Osteocyte (in vitro differentiated cells): ENCODE data around the gene AKAP8L. TPM values are rescaled to one million over a fixed set of nuclear protein-coding genes. Genes with fewer than 3 reads are reported as not detected.

ENCODE experiments used
- DNase-seq: peaks from one replicate; pipeline ENCODE4 v3.0.0; 2021; ENCODE audit warnings: mixed read lengths; ENCODE audit not compliant: unreplicated experiment; ENCODE audit errors: extremely low spot score
- H3K27ac Mint-ChIP-seq: one replicate; pipeline ENCODE4 v1.8.0; 2021; ENCODE audit warnings: mild to moderate bottlenecking, mixed read lengths; ENCODE audit not compliant: unreplicated experiment
- H3K27me3 Mint-ChIP-seq: one replicate; pipeline ENCODE4 v1.8.0; 2021; ENCODE audit warnings: mixed read lengths; ENCODE audit not compliant: unreplicated experiment
- H3K36me3 Mint-ChIP-seq: one replicate; pipeline ENCODE4 v1.8.0; 2021; ENCODE audit warnings: mixed read lengths; ENCODE audit not compliant: unreplicated experiment
- H3K4me1 Mint-ChIP-seq: one replicate; pipeline ENCODE4 v1.8.0; 2021; ENCODE audit warnings: mixed read lengths; ENCODE audit not compliant: unreplicated experiment
- H3K4me3 Mint-ChIP-seq: one replicate; pipeline ENCODE4 v1.8.0; 2021; ENCODE audit warnings: mild to moderate bottlenecking, moderate library complexity, mixed read lengths; ENCODE audit not compliant: unreplicated experiment
- H3K9me3 Mint-ChIP-seq: one replicate; pipeline ENCODE4 v1.8.0; 2021; ENCODE audit warnings: mixed read lengths; ENCODE audit not compliant: unreplicated experiment
- total RNA-seq: library from RNA; stranded (reverse); gene quantifications from 2 replicates; pipeline ENCODE4 v1.2.1, GENCODE V29; 2021
- TF ChIP-seq, protein P1 (sequence below): fragments of 200-600 bp; sonication (generic); IDR thresholded peaks from 2 replicates; pipeline ENCODE4 v1.5.0; 2021; ENCODE audit warnings: antibody characterized with exemption, mild to moderate bottlenecking, moderate library complexity

AKAP8L gene
- total RNA-seq, 1 donor from 2014 or later: 104 TPM

DNA sequence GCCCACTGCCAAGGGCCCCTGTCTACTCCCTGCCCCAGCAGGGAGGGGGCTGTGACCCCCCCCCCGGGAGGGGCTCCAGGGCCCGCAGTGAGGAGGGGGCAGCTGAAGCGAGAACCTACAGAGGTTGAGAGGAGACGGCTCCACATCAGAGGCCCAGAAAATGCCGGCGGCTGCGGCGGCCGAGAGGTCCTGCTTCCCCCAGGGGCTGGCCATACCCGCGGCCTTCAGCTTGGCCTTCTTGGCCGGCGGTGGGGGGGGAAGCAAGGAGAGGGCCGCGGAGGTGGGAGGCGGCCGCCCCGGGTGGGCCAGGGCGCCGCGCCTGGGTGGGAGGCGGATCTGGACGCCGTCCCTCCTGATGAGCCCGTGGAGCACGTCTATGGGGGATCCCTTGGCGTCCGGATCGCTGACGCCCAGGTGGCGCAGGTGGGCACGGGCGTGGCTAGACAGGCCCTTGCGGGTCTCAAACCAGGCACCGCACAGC, 9.2 kb upstream of the AKAP8L start:
- Mint-ChIP-seq H3K4me1 (peaks cover 19% of the 10 kb centered on the region), H3K27me3 (no peaks in the 10 kb centered on the region), H3K27ac (no peak overlapping the region), H3K9me3 (no peaks in the 10 kb centered on the region), H3K36me3 (peaks cover 24% of the 10 kb centered on the region), H3K4me3 (no peak overlapping the region)
- TF ChIP-seq, protein P1, sequence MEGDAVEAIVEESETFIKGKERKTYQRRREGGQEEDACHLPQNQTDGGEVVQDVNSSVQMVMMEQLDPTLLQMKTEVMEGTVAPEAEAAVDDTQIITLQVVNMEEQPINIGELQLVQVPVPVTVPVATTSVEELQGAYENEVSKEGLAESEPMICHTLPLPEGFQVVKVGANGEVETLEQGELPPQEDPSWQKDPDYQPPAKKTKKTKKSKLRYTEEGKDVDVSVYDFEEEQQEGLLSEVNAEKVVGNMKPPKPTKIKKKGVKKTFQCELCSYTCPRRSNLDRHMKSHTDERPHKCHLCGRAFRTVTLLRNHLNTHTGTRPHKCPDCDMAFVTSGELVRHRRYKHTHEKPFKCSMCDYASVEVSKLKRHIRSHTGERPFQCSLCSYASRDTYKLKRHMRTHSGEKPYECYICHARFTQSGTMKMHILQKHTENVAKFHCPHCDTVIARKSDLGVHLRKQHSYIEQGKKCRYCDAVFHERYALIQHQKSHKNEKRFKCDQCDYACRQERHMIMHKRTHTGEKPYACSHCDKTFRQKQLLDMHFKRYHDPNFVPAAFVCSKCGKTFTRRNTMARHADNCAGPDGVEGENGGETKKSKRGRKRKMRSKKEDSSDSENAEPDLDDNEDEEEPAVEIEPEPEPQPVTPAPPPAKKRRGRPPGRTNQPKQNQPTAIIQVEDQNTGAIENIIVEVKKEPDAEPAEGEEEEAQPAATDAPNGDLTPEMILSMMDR: no peak
- no peak for DNase-seq

DNA sequence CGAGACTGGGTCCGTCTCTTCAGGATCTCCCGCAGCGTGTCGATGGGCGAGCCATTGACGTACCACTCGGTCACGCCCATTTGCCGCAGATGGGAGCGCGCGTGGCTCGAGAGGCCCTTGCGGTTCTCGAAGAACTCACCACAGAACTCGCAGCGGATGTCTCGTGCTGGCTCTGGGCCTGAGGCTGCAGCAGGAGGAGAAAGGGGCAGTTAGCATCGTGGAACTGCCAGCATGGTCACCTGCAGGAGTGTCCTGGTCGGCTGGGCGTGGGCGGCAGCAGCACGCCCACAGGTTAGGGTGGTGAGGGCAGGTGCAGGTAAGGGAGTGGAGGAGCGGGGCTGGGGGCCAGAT, 8.5 kb upstream of the AKAP8L start:
- Mint-ChIP-seq H3K27me3 (no peaks in the 10 kb centered on the region), H3K36me3 (peaks cover 30% of the 10 kb centered on the region), H3K27ac (peak overlapping the region; percentile 44), H3K4me3 (no peak overlapping the region), H3K4me1 (peaks cover 18% of the 10 kb centered on the region), H3K9me3 (no peaks in the 10 kb centered on the region)
- DNase-seq: no peak
- TF ChIP-seq, protein P1: no peak

DNA sequence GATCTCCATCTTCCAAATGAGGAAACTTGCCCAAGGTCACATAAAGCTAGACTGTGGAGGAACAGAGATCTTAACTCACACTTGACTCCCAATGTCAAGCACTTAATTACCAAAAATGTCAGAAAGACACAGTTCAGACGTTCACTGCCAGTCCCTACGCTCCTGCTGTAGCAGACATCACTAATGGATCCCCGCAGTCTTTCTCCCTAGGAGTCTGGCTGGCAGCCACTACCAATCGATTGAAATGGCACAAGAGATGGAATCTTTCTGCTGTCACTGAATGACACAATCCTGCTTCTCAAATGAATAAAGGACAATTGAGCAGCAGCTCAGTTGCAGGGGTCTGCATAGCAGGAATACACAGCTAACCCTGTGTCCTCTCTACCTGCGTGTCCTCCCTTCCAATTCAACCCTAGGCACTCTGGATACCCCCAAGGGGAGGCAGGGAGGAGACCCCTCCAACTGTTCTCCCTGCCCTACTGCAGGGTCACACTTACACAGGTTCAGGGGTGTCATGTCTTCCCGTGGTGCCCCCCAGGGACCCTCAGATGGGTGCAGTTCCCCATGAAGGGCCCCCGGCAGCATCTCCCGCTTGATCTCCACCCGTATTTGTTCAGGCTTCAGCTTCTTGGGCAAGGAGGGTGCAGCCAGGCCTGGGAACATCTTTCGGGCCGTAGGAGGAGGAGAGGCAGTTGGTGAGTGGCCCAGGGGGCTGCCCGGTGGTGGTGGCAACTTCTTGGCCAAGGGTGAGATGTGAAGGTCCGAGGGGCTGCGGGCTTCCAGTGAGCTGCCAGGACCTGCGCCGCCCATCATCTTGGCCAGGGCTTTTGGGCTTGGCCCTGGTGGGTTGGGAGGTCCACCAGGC, 7.9 kb upstream of the AKAP8L start:
- Mint-ChIP-seq H3K4me3 (no peak overlapping the region), H3K36me3 (peaks cover 34% of the 10 kb centered on the region), H3K27me3 (no peaks in the 10 kb centered on the region), H3K27ac (no peak overlapping the region), H3K9me3 (no peaks in the 10 kb centered on the region), H3K4me1 (peaks cover 15% of the 10 kb centered on the region)
- no peak for DNase-seq
- TF ChIP-seq, protein P1: no peak

DNA sequence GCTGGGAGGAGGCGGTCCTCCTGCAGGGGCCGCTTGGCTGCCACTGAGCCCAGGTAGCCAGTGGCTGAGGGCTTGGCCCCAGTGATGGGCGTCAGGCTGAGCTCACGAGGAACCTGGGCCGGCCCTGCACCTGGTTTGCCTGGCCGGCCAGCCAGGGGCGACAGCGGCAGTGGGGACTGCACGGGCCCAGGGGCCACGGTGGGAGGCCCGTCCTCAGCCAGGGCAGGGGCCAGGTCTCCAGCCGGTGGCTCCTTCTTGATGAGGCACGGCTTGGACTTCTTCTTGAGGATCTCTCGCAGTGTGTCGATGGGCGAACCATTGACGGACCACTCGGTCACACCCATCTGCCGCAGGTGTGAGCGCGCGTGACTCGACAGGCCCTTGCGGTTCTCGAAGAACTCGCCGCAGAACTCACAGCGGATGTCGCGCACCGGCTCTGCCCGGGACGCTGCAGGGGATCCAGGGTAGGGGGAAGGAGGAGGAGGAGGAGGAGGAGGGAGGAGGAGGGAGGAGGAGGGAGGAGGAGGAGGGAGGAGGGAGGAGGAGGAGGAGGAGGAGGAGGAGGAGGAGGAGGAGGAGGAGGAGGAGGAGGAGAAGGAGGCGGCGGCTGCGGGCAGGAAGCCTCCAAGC, 6.6 kb upstream of the AKAP8L start:
- no peak overlapping the region for H3K4me3 Mint-ChIP-seq
- no peak for DNase-seq
- H3K36me3 Mint-ChIP-seq: peaks cover 32% of the 10 kb centered on the region
- no peak overlapping the region for H3K27ac Mint-ChIP-seq
- no peaks in the 10 kb centered on the region for H3K9me3 Mint-ChIP-seq
- TF ChIP-seq, protein P1: no peak
- peaks cover 3% of the 10 kb centered on the region for H3K4me1 Mint-ChIP-seq
- H3K27me3 Mint-ChIP-seq: no peaks in the 10 kb centered on the region

DNA sequence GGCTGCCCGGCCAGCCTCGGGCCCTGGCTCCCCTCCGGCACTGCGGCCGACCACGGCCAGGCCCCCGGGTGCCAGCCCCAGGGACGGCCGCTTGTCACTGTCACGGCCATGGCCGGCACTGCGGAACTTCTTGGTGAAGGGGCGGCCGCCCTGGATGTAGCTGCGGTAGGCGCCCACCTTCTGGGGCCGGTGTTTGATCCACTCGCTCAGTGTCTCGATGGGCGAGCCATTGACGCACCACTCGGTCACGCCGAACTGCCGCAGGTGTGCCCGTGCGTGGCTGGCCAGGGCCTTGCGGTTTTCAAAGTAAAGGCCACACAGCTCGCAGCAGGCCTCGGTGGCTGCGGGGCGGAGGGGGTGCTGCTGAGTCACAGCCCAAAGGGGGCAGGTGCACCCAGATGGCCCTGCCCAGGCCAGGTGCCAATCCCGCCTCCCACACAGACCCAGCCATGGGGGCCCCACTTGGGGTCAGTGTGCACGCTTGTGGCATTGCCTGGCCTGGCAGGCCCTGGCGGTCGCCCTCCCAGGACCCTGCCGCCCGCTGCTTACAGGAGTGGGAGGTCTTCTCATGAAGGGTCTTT, 6.0 kb upstream of the AKAP8L start:
- Mint-ChIP-seq H3K27me3 (no peaks in the 10 kb centered on the region), H3K9me3 (no peaks in the 10 kb centered on the region), H3K4me3 (no peak overlapping the region), H3K4me1 (peaks cover 3% of the 10 kb centered on the region), H3K36me3 (peaks cover 32% of the 10 kb centered on the region), H3K27ac (no peak overlapping the region)
- TF ChIP-seq, protein P1: no peak
- no peak for DNase-seq
